Measurements from ENCODE around the gene LIF.

GRCh38 chr22:30241576-30242371 lies 4.8 kb downstream of the LIF start:
- no peak for TF ChIP-seq CTCF (IDR thresholded peaks at IDR 0.05)
- TF ChIP-seq SMC3 (IDR thresholded peaks at IDR 0.05; ENCODE audit: low read depth, low read length) = no peak
- no peak for TF ChIP-seq PBX3 (IDR thresholded peaks at IDR 0.05)
- TF ChIP-seq EP300 (IDR thresholded peaks at IDR 0.05; ENCODE audit: borderline replicate concordance in 1 of 2, low read depth in 1 of 2, low read length in 1 of 2) = no peak
- no peak for TF ChIP-seq TAF1 (IDR thresholded peaks at IDR 0.05; ENCODE audit: borderline replicate concordance, low read depth, low read length)
- TF ChIP-seq FOXJ3 (CRISPR knock-in tag; IDR thresholded peaks at IDR 0.05) = no peak
- TF ChIP-seq POLR2AphosphoS5 (IDR thresholded peaks at IDR 0.05; ENCODE audit: low read depth, low read length) = no peak
- no peak for TF ChIP-seq REST (IDR thresholded peaks at IDR 0.05; ENCODE audit: low read depth, low read length)
- no peak for TF ChIP-seq RCOR1 (IDR thresholded peaks at IDR 0.05; ENCODE audit: low read length)
- no peak for TF ChIP-seq EZH2phosphoT487 (IDR thresholded peaks at IDR 0.05; ENCODE audit: borderline replicate concordance, low read depth)

Measured in SK-N-SH (cell line).